22Rv1 (cell line): ENCODE data around the gene KRTAP5-2.

Experiments used
- CTCF ChIP-seq: fragments of 450-650 bp; IDR thresholded peaks from 2 replicates; pipeline ENCODE4 v1.5.1; 2017; ENCODE audit warnings: mild to moderate bottlenecking
- ZFX ChIP-seq: fragments of 450-650 bp; IDR thresholded peaks from 2 replicates; pipeline ENCODE4 v1.6.1; 2017; ENCODE audit warnings: antibody characterized with exemption, borderline replicate concordance

GRCh38 chr11:1574238-1574932, 23.7 kb downstream of the KRTAP5-2 start:
- TF ChIP-seq CTCF = peak; percentile 97
- TF ChIP-seq ZFX = no peak
